CD4-positive, alpha-beta memory T cell (primary cell): ENCODE results near the gene NCK2. TPM values are rescaled to one million over a fixed set of nuclear protein-coding genes. Genes with fewer than 3 reads are reported as not detected.
A peak's percentile ranks its signal among the peaks of the same experiment; 100 is the strongest.
"Not testable (repeated sequence)": the region's sequence is repeated elsewhere in the genome, so short reads cannot be mapped to it uniquely, and the experiment has no call there.

Experiments
- CTCF ChIA-PET: fragments of 350-600 bp; sonication (Branson Sonifier 250); formaldehyde crosslinking; loops from one replicate; lab custom pipeline; 2021; ENCODE audit warnings: inconsistent platforms; ENCODE audit not compliant: partially characterized antibody; lab: Charles Lee
- POLR2A ChIA-PET: fragments of 350-600 bp; sonication (Branson Sonifier 250); formaldehyde crosslinking; loops from one replicate; lab custom pipeline; 2021; ENCODE audit not compliant: partially characterized antibody; lab: Charles Lee
- DNase-seq, 5 donors: peaks; one replicate each; pipeline versions ENCODE4 v3.0.0 to v3.0.0-alpha.2; 2020 to 2022; ENCODE audit warnings: mixed read lengths in 1 of 5
- H3K27ac ChIP-seq: one replicate; pipeline ENCODE4 v1.7.0; 2013; ENCODE audit warnings: low read depth, low read length
- H3K27me3 ChIP-seq: 2 replicates; pipeline ENCODE4 v1.7.0; 2013; ENCODE audit warnings: mild to moderate bottlenecking, low read length, moderate library complexity; ENCODE audit not compliant: insufficient read depth
- H3K36me3 ChIP-seq: 2 replicates; pipeline ENCODE4 v1.7.0; 2013; ENCODE audit warnings: mild to moderate bottlenecking, low read length, moderate library complexity; ENCODE audit not compliant: insufficient read depth
- H3K4me1 ChIP-seq: 2 replicates; pipeline ENCODE4 v1.7.0; 2013; ENCODE audit warnings: mild to moderate bottlenecking, low read length, moderate library complexity; ENCODE audit not compliant: insufficient read depth
- H3K4me3 ChIP-seq, 2 donors: one replicate each; pipeline ENCODE4 v1.7.0; 2013; ENCODE audit warnings: low read length in 2 of 2, mild to moderate bottlenecking in 1 of 2
- H3K9me3 ChIP-seq, 2 donors: one replicate each; pipeline ENCODE4 v1.7.0; 2013; ENCODE audit warnings: low read length in 2 of 2, control low read depth in 1 of 2; ENCODE audit not compliant: control insufficient read depth in 1 of 2
- H3K27ac Mint-ChIP-seq, 7 donors: one replicate each; pipeline ENCODE4 v1.8.0; 2020 to 2021; ENCODE audit warnings: mixed read lengths in 7 of 7, mild to moderate bottlenecking in 6 of 7, inconsistent platforms in 3 of 7, moderate library complexity in 3 of 7
- H3K27me3 Mint-ChIP-seq, 2 donors: one replicate each; pipeline ENCODE4 v1.8.0; 2020 to 2021; ENCODE audit warnings: mixed read lengths in 2 of 2
- H3K36me3 Mint-ChIP-seq, 2 donors: one replicate each; pipeline ENCODE4 v1.8.0; 2020 to 2021; ENCODE audit warnings: mixed read lengths in 2 of 2, inconsistent platforms in 1 of 2, mild to moderate bottlenecking in 1 of 2
- H3K4me1 Mint-ChIP-seq, 4 donors: one replicate each; pipeline ENCODE4 v1.8.0; 2020 to 2021; ENCODE audit warnings: mixed read lengths in 4 of 4, mild to moderate bottlenecking in 1 of 4
- H3K4me3 Mint-ChIP-seq, 8 donors: one replicate each; pipeline ENCODE4 v1.8.0; 2020 to 2021; ENCODE audit warnings: mixed read lengths in 8 of 8, mild to moderate bottlenecking in 7 of 8, moderate library complexity in 6 of 8, inconsistent platforms in 3 of 8
- H3K9me3 Mint-ChIP-seq, 8 donors: one replicate each; pipeline ENCODE4 v1.8.0; 2020 to 2021; ENCODE audit warnings: mixed read lengths in 8 of 8, mild to moderate bottlenecking in 5 of 8, inconsistent platforms in 3 of 8, moderate library complexity in 1 of 8
- intact Hi-C: fragments of 100-400 bp; cut with micrococcal nuclease; formaldehyde crosslinking; loops from one replicate; pipeline ENCODE4 v1.15.1; 2023
- polyA plus RNA-seq, 2 donors: library from polyadenylated mRNA; unstranded; fragments of 300-500 nt; fragmentation: Illumina TruSeq; gene quantifications; one replicate each; pipeline ENCODE4 v1.2.3, GENCODE V29; 2021
- total RNA-seq, 2 experiments: library from RNA; stranded (reverse); gene quantifications; one replicate each; pipeline ENCODE4 v1.2.3, GENCODE V29; 2021

The NCK2 gene
- total and polyA plus RNA-seq, 4 experiments from 2014 or later = 58.0 to 98.6 (median 87.3) TPM

DNA sequence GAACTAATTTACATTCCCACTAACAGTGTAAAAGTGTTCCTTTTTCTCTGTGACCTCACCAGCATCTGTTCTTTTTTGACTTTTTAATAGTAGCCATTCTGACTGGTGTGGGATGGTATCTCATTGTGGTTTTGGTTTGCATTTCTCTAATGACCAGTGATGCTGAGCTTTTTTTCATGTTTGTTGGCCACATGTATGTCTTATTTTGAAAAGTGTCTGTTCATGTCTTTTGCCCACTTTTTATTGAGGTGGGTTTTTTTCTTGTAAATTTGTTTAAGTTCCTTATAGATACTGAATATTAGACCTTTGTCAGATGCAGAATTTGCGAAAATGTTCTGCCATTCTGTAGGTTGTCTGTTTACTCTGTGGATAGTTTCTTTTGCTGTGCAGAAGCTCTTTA, 153.0 kb downstream of the NCK2 start:
- H3K4me3 ChIP-seq, intact Hi-C loops, H3K9me3 ChIP-seq, DNase-seq, H3K27ac ChIP-seq, H3K4me3 Mint-ChIP-seq, H3K27me3 Mint-ChIP-seq, H3K27me3 ChIP-seq: not testable (repeated sequence)
- peak overlapping the region in 4 of 7 donors; percentile 9 to 31 (median 20) for H3K27ac Mint-ChIP-seq
- H3K36me3 Mint-ChIP-seq = peaks cover 70 to 73% of the 10 kb centered on the region in 2 donors
- ChIA-PET POLR2A (interaction anchor here (0.8 to 1.5 kb wide), 3 partner anchors 13 to 53 kb away, joined by 3 to 4 read pairs (median 3); no protein-coding TSS in a partner anchor), CTCF (interaction anchor here (0.8 to 1.6 kb wide), 3 partner anchors 9 to 100 kb away, joined by 3 to 5 read pairs (median 4); no protein-coding TSS in a partner anchor)
- Histone ChIP-seq H3K4me1 (peaks cover 32% of the 10 kb centered on the region), H3K36me3 (peaks cover 19% of the 10 kb centered on the region)
- H3K9me3 Mint-ChIP-seq = peaks cover 0 to 31% (median 12%) of the 10 kb centered on the region in 8 donors
- H3K4me1 Mint-ChIP-seq = peaks cover 44 to 82% (median 66%) of the 10 kb centered on the region in 4 donors

DNA sequence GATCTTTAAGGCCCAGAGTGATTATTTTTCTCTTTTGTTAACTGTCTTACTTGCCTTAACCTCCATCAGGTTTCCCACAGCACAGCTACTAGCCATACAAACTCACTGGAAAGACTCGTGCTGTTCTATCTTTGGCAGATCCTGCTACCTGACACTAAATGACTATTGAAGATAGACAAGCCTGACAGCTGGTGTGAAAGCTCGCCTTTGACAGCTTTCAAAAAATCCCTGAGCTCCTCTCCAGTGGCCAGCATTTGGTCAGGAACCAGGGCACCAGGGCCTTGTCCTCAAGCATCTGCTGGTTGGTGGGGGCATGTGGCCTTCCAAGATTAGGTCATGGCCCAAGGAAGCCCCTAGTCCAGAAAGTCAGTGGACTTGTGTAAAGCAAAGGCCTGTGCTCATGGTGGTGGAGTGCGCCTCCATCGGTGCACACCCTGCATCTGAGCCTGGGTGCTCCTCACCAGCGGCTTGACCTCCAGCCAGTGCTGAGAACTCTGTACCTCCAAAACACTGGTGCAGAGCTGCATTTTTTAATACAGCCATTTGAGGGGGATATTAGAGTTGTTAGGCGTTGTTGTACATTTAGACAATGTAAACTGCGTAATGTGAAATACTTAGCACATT, 158.5 kb downstream of the NCK2 start:
- Mint-ChIP-seq H3K4me1 (peaks cover 49 to 86% (median 66%) of the 10 kb centered on the region in 4 donors), H3K27me3 (no peaks in the 10 kb centered on the region), H3K4me3 (no peak overlapping the region), H3K36me3 (peaks cover 31 to 40% of the 10 kb centered on the region in 2 donors), H3K27ac (peak overlapping the region in 3 of 7 donors; percentile 14 to 76 (median 49)), H3K9me3 (peaks cover 3 to 25% (median 7%) of the 10 kb centered on the region in 8 donors)
- H3K27me3 ChIP-seq = no peaks in the 10 kb centered on the region
- no peak overlapping the region for H3K4me3 ChIP-seq
- H3K27ac ChIP-seq = no peak overlapping the region
- ChIA-PET CTCF (interaction anchor here (0.6 to 1.2 kb wide), 3 partner anchors 20 to 116 kb away, joined by 3 read pairs; no protein-coding TSS in a partner anchor), POLR2A (interaction anchor here (0.7 to 1.6 kb wide), 3 partner anchors 26 to 194 kb away, joined by 3 to 4 read pairs (median 4); no protein-coding TSS in a partner anchor)
- H3K36me3 ChIP-seq = no peaks in the 10 kb centered on the region
- H3K4me1 ChIP-seq = peaks cover 38% of the 10 kb centered on the region
- no peaks in the 10 kb centered on the region for H3K9me3 ChIP-seq
- DNase-seq = no peak
- intact Hi-C loops = no loop called here

DNA sequence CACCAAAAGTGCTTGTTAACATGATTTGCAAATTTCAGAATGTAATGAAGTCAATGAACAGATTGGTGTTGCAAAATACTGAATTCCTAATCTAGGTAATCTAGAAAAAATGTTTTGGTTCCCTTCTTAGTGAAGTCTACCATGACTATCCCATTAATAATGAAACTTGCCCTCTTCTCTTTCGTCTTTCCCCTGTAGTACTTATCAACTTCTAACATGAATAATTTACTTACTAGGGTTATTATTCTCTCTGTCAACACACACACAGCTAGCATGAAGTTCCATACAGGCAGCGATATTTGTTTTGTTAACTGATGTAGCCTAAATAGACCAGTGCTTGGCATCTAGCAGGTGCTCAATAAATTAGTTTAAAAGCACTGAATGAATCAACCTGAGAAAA, 160.2 kb downstream of the NCK2 start:
- no peaks in the 10 kb centered on the region for H3K9me3 ChIP-seq
- Mint-ChIP-seq H3K27ac (peak overlapping the region in 1 of 7 donors; percentile 73), H3K27me3 (no peaks in the 10 kb centered on the region), H3K36me3 (peaks cover 20 to 25% of the 10 kb centered on the region in 2 donors), H3K9me3 (peaks cover 0 to 14% (median 7%) of the 10 kb centered on the region in 8 donors), H3K4me3 (peak overlapping the region in 1 of 8 donors; percentile 11), H3K4me1 (peaks cover 48 to 69% (median 56%) of the 10 kb centered on the region in 4 donors)
- H3K36me3 ChIP-seq = no peaks in the 10 kb centered on the region
- peaks cover 38% of the 10 kb centered on the region for H3K4me1 ChIP-seq
- H3K27ac ChIP-seq = no peak overlapping the region
- H3K27me3 ChIP-seq = no peaks in the 10 kb centered on the region
- CTCF ChIA-PET = no interaction called here
- POLR2A ChIA-PET = no interaction called here
- H3K4me3 ChIP-seq = no peak overlapping the region
- intact Hi-C loops = no loop called here
- DNase-seq = no peak

DNA sequence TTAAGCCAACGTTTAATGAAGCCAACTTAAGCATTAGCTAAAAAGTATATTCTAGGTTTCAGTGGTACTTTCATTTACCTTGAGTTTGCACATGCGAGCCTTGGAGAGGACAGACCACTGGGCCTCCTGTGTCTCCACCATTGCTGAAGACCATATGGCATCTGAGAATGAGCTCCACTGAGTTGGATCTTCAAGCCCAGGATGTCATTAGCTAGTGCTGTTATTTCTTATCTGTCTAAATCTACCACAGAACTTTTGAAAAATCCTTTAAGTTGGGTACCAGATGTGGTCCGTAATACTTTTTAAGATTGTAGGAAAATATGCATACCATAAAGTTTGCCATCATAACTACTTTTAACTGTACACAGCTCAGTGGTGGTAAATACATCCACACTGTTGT, 161.8 kb downstream of the NCK2 start:
- CTCF ChIA-PET = interaction anchor here (0.8 to 1.5 kb wide), 6 partner anchors 9 to 330 kb away, joined by 3 to 5 read pairs (median 4); no protein-coding TSS in a partner anchor
- intact Hi-C loops = no loop called here
- peaks cover 0 to 3% (median under 1%) of the 10 kb centered on the region in 8 donors for H3K9me3 Mint-ChIP-seq
- peaks cover 36 to 56% (median 47%) of the 10 kb centered on the region in 4 donors for H3K4me1 Mint-ChIP-seq
- peaks cover 6 to 11% of the 10 kb centered on the region in 2 donors for H3K36me3 Mint-ChIP-seq
- no peaks in the 10 kb centered on the region for H3K36me3 ChIP-seq
- peak overlapping the region in 6 of 7 donors; percentile 10 to 65 (median 40) for H3K27ac Mint-ChIP-seq
- H3K27me3 ChIP-seq = no peaks in the 10 kb centered on the region
- no peaks in the 10 kb centered on the region for H3K9me3 ChIP-seq
- H3K27ac ChIP-seq = no peak overlapping the region
- peaks cover 38% of the 10 kb centered on the region for H3K4me1 ChIP-seq
- DNase-seq = peak in 4 of 5 donors; percentile 27 to 35 (median 28)
- POLR2A ChIA-PET = interaction anchor here (1.1 to 1.4 kb wide), 8 partner anchors 10 to 188 kb away, joined by 3 to 10 read pairs (median 4); no protein-coding TSS in a partner anchor
- no peaks in the 10 kb centered on the region for H3K27me3 Mint-ChIP-seq
- H3K4me3 ChIP-seq = no peak overlapping the region
- peak overlapping the region in 6 of 8 donors; percentile 2 to 39 (median 26) for H3K4me3 Mint-ChIP-seq

DNA sequence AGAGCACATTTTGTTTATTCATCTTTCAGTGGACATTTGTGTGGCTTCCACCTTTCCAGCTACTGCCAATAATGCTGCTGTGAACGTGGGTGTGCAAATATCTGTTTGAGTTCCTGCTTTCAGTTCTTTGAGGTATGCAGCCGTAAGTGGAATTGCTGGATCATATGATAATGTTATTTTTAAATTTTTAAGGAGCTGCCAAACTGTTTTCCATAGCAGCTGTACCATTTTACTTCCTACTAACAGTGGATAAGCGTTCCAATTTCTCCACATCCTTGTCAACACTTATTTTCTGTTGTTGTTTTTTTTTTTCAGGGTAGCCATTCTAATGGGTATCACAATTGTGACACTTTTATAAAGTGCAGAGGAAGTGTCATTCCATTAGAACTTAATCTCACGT, 162.5 kb downstream of the NCK2 start:
- no peak overlapping the region for H3K27ac ChIP-seq
- H3K9me3 Mint-ChIP-seq = peaks cover 0 to 4% (median 0%) of the 10 kb centered on the region in 8 donors
- no peaks in the 10 kb centered on the region for H3K27me3 Mint-ChIP-seq
- H3K4me3 Mint-ChIP-seq = peak overlapping the region in 1 of 8 donors; percentile 39
- H3K36me3 ChIP-seq = no peaks in the 10 kb centered on the region
- peak overlapping the region in 2 of 7 donors; percentile 4 to 43 for H3K27ac Mint-ChIP-seq
- H3K4me1 Mint-ChIP-seq = peaks cover 35 to 58% (median 44%) of the 10 kb centered on the region in 4 donors
- H3K27me3 ChIP-seq = no peaks in the 10 kb centered on the region
- POLR2A ChIA-PET = interaction anchor here (1.2 to 1.4 kb wide), 4 partner anchors 11 to 32 kb away, joined by 3 to 10 read pairs (median 4); no protein-coding TSS in a partner anchor
- no peaks in the 10 kb centered on the region for H3K9me3 ChIP-seq
- no peak for DNase-seq
- intact Hi-C loops = no loop called here
- H3K36me3 Mint-ChIP-seq = peaks cover 4 to 10% of the 10 kb centered on the region in 2 donors
- peaks cover 36% of the 10 kb centered on the region for H3K4me1 ChIP-seq
- CTCF ChIA-PET = interaction anchor here (0.9 to 1.5 kb wide), 4 partner anchors 11 to 330 kb away, joined by 3 to 5 read pairs (median 4); no protein-coding TSS in a partner anchor
- no peak overlapping the region for H3K4me3 ChIP-seq

DNA sequence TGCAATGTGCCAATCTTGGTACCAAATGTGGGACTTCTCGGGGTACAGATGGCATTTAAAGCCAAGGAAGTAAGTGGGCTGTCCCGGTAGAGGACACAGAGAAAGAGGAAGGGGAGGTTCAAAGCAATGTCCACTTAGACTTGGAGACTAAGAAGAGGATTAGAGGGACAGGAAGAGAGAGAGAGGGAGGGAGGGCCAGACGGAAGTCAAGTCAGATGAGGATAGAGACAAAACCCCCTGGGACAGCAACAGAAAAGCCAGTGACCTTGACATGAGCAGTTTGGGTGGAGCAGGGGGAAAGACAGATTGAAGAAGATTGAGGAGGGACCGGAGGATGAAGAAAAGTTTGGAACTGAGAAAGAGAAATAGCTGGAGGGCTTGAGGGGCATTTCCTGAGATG, 164.5 kb downstream of the NCK2 start:
- Histone ChIP-seq H3K4me1 (peaks cover 26% of the 10 kb centered on the region), H3K9me3 (no peaks in the 10 kb centered on the region), H3K4me3 (no peak overlapping the region), H3K27me3 (no peaks in the 10 kb centered on the region), H3K36me3 (no peaks in the 10 kb centered on the region), H3K27ac (no peak overlapping the region)
- H3K27me3 Mint-ChIP-seq = no peaks in the 10 kb centered on the region
- CTCF ChIA-PET = no interaction called here
- H3K9me3 Mint-ChIP-seq = peaks cover 2 to 5% (median 3%) of the 10 kb centered on the region in 8 donors
- no peak for DNase-seq
- peaks cover under 1 to 8% of the 10 kb centered on the region in 2 donors for H3K36me3 Mint-ChIP-seq
- POLR2A ChIA-PET = no interaction called here
- peaks cover 25 to 48% (median 34%) of the 10 kb centered on the region in 4 donors for H3K4me1 Mint-ChIP-seq
- intact Hi-C loops = no loop called here
- H3K4me3 Mint-ChIP-seq = no peak overlapping the region
- H3K27ac Mint-ChIP-seq = peak overlapping the region in 5 of 7 donors; percentile 5 to 80 (median 51)
